IMR-90 (cell line): ENCODE data around the gene TTC7B. TPM values are rescaled to one million over a fixed set of nuclear protein-coding genes. Genes with fewer than 3 reads are reported as not detected.

ENCODE experiments used
- ATAC-seq: fragments of 200-7000 bp; cut with Tn5 transposase; 2 replicates; pipeline ENCODE4 v1.9.1; 2020; ENCODE audit warnings: low read depth, mild to moderate bottlenecking, moderate library complexity
- BruUV-seq: library from RNA; stranded (reverse); fragments of 400-500 nt; replicated peaks from 2 replicates; lab custom pipeline; 2021; lab: Mats Ljungman, UMichigan
- CTCF ChIA-PET: fragments of 300-600 bp; formaldehyde crosslinking; extraction: SDS; loops from one replicate; lab custom pipeline; 2021; ENCODE audit warnings: antibody characterized with exemption; lab: Yijun Ruan, JAX
- POLR2A ChIA-PET: fragments of 300-600 bp; sonication (Branson Sonifier 250); formaldehyde crosslinking; loops from one replicate; lab custom pipeline; 2022; ENCODE audit warnings: antibody characterized with exemption; ENCODE audit not compliant: unreplicated experiment; lab: Charles Lee
- DNase-seq: peaks from one replicate; pipeline ENCODE4 v3.0.0; 2013
- H2AFZ ChIP-seq: replicated peaks from 2 replicates; pipeline ENCODE3; 2013; ENCODE audit warnings: low read length, mild to moderate bottlenecking; ENCODE audit not compliant: poor library complexity
- H2AK5ac ChIP-seq: 2 replicates; pipeline ENCODE4 v1.6.1; 2013; ENCODE audit warnings: low read depth, low read length, inconsistent platforms
- H2AK9ac ChIP-seq: replicated peaks from 2 replicates; pipeline ENCODE3; 2013; ENCODE audit warnings: mild to moderate bottlenecking, low read depth, low read length, moderate library complexity; ENCODE audit not compliant: poor library complexity
- H2BK120ac ChIP-seq: 2 replicates; pipeline ENCODE4 v1.6.1; 2013; ENCODE audit warnings: low read depth, low read length, inconsistent platforms
- H2BK15ac ChIP-seq: 3 replicates; pipeline ENCODE4 v1.6.1; 2013; ENCODE audit warnings: low read depth, low read length, inconsistent platforms
- H2BK20ac ChIP-seq: 2 replicates; pipeline ENCODE4 v1.6.1; 2013; ENCODE audit warnings: low read depth, mild to moderate bottlenecking, inconsistent platforms, low read length, moderate library complexity
- H2BK5ac ChIP-seq: 2 replicates; pipeline ENCODE4 v1.6.1; 2013; ENCODE audit warnings: mild to moderate bottlenecking, low read depth, low read length, inconsistent platforms; ENCODE audit not compliant: poor library complexity, severe bottlenecking
- H3K14ac ChIP-seq: replicated peaks from 2 replicates; pipeline ENCODE4 v1.6.1; 2013; ENCODE audit warnings: low read depth, low read length, inconsistent platforms
- H3K18ac ChIP-seq: 2 replicates; pipeline ENCODE4 v1.6.1; 2013; ENCODE audit warnings: low read depth, low read length, control low read depth
- H3K23ac ChIP-seq: 2 replicates; pipeline ENCODE4 v1.6.1; 2013; ENCODE audit warnings: low read depth, low read length, inconsistent platforms
- H3K27ac ChIP-seq: 2 replicates; pipeline ENCODE4 v1.5.1; 2013; ENCODE audit warnings: mild to moderate bottlenecking, control low read depth, low read length; ENCODE audit not compliant: insufficient read depth
- H3K27me3 ChIP-seq: 2 replicates; pipeline ENCODE4 v1.6.1; 2013; ENCODE audit warnings: low read length; ENCODE audit not compliant: control insufficient read depth, insufficient read depth
- H3K36me3 ChIP-seq: 2 replicates; pipeline ENCODE4 v1.6.1; 2013; ENCODE audit warnings: low read length, mixed read lengths; ENCODE audit not compliant: control insufficient read depth, insufficient read depth
- H3K4ac ChIP-seq: 2 replicates; pipeline ENCODE4 v1.6.1; 2013; ENCODE audit warnings: low read depth, low read length, inconsistent platforms
- H3K4me1 ChIP-seq: 2 replicates; pipeline ENCODE4 v1.6.1; 2013; ENCODE audit warnings: low read length, mixed read lengths; ENCODE audit not compliant: control insufficient read depth, insufficient read depth
- H3K4me2 ChIP-seq: 2 replicates; pipeline ENCODE4 v1.6.1; 2013; ENCODE audit warnings: low read depth, mild to moderate bottlenecking, control low read depth, low read length, moderate library complexity
- H3K4me3 ChIP-seq: 2 replicates; pipeline ENCODE4 v1.5.1; 2013; ENCODE audit warnings: low read depth, mild to moderate bottlenecking, control low read depth, low read length, moderate library complexity; ENCODE audit not compliant: insufficient read depth
- H3K56ac ChIP-seq: 2 replicates; pipeline ENCODE4 v1.6.1; 2013; ENCODE audit warnings: low read length, inconsistent platforms; ENCODE audit not compliant: insufficient read depth; ENCODE audit errors: extremely low read depth
- H3K79me1 ChIP-seq, 2 experiments: 2 replicates each; pipeline ENCODE4 v1.6.1; 2013; ENCODE audit warnings: low read length in 2 of 2, inconsistent platforms in 1 of 2, low read depth in 1 of 2
- H3K9ac ChIP-seq: 2 replicates; pipeline ENCODE4 v1.6.1; 2013; ENCODE audit warnings: low read depth, low read length, control low read depth
- H3K9me1 ChIP-seq: 2 replicates; pipeline ENCODE4 v1.6.1; 2013; ENCODE audit warnings: low read length, inconsistent platforms; ENCODE audit not compliant: insufficient read depth
- H3K9me3 ChIP-seq: 2 replicates; pipeline ENCODE4 v1.6.1; 2013; ENCODE audit warnings: low read length; ENCODE audit not compliant: control insufficient read depth, insufficient read depth
- H4K20me1 ChIP-seq: 2 replicates; pipeline ENCODE4 v1.6.1; 2013; ENCODE audit warnings: low read length, inconsistent platforms; ENCODE audit not compliant: insufficient read depth
- H4K5ac ChIP-seq: 2 replicates; pipeline ENCODE4 v1.6.1; 2013; ENCODE audit warnings: mild to moderate bottlenecking, low read depth, low read length, control low read depth
- H4K8ac ChIP-seq, 2 experiments: 2 replicates each; pipeline ENCODE4 v1.6.1; 2013; ENCODE audit warnings: low read depth in 2 of 2, low read length in 2 of 2, control low read depth in 1 of 2, inconsistent platforms in 1 of 2
- H4K91ac ChIP-seq: 2 replicates; pipeline ENCODE4 v1.6.1; 2013; ENCODE audit warnings: low read depth, low read length, inconsistent platforms; ENCODE audit not compliant: insufficient read depth
- CEBPB ChIP-seq: IDR thresholded peaks from 2 replicates; pipeline ENCODE4 v1.6.1; 2012; ENCODE audit warnings: low read depth, low read length, improper control_type of control experiment
- CHD1 ChIP-seq: IDR thresholded peaks from 2 replicates; pipeline ENCODE4 v1.6.1; 2012; ENCODE audit warnings: low read depth, low read length, improper control_type of control experiment
- FOS ChIP-seq: fragments of 150-350 bp; IDR thresholded peaks from 2 replicates; pipeline ENCODE4 v1.6.1; 2016; ENCODE audit warnings: low read depth, low read length
- POLR2A ChIP-seq: IDR thresholded peaks from 2 replicates; pipeline ENCODE4 v1.6.1; 2012; ENCODE audit warnings: mild to moderate bottlenecking, low read depth, low read length
- RCOR1 ChIP-seq: IDR thresholded peaks from 2 replicates; pipeline ENCODE4 v1.6.1; 2012; ENCODE audit warnings: mild to moderate bottlenecking, low read length, improper control_type of control experiment; ENCODE audit not compliant: insufficient replicate concordance
- whole genome bisulfite sequencing, 2 experiments: methylation state at CpG; one replicate each; pipeline versions ENCODE4 v1.1.5 to v1.1.7; 2013; ENCODE audit warnings: missing lambda C conversion rate in 2 of 2; ENCODE audit not compliant: insufficient read length in 1 of 2; ENCODE audit errors: extremely low coverage in 2 of 2; 5-methylcytosine and 5-hydroxymethylcytosine counted together
- dilution Hi-C: fragments of 300-500 bp; cut with HindIII; formaldehyde crosslinking; loops from one replicate; pipeline ENCODE4 v1.14.3; 2018; ENCODE audit warnings: low sequenced_read_pairs; ENCODE audit not compliant: unreplicated experiment
- in situ Hi-C: fragments of 300-500 bp; cut with MboI; formaldehyde crosslinking; loops from 3 replicates; pipeline ENCODE4 v1.14.3; 2019; ENCODE audit warnings: low sequenced_read_pairs, inconsistent platforms, mixed read lengths
- intact Hi-C: fragments of 100-400 bp; cut with micrococcal nuclease; formaldehyde crosslinking; loops from 2 replicates; pipeline ENCODE4 v1.10.0; 2022
- polyA plus RNA-seq, 3 experiments: library from polyadenylated mRNA; depleted of rRNA; stranded (reverse); fragments of >200 nt; gene quantifications; 2 replicates each; pipeline ENCODE4 v1.2.3, GENCODE V29; 2012; ENCODE audit warnings: low replicate concordance in 1 of 3
- total RNA-seq: library from RNA; depleted of rRNA; stranded (reverse); fragments of >200 nt; gene quantifications from 2 replicates; pipeline ENCODE4 v1.2.3, GENCODE V29; 2012

The TTC7B gene
- total and polyA plus RNA-seq, 2 of the 4 experiments (the other 2 are of a cell fraction) = 18.1 to 35.3 TPM

DNA sequence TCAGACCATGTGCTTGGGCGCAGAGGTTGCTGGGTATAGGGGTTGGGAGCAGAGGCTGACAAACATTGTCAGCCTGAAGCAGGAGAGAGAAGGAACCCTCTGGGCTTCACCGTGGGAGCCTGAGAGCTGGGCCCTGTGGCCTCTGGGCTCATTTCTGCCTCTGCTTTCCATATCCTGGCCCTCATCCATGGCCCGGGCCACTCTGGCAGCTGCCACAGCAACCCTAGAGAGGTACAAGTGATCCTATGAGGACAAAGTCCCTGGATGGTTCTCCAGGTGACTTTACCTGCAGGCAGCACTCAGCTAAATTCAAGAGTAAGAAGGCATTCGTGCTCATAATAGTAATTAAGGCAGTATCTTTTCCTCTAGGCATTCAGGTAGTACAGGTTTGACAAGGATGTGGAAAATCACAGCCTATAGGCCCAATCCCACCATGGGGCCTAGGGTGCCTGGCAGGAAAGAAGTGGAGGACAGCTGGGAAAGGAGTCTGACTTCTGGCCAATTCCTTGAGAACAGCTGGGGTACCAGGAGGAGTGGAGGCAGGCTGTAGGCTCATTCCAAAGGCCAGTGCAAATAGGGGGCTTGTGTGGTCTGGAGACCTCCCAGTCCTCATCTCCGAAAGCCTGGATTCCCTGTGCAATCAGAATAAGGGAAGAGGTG is 3.6 kb upstream of the TTC7B start:
- no peak overlapping the region for H4K91ac ChIP-seq
- peaks cover 2% of the 10 kb centered on the region for H3K4me1 ChIP-seq
- H4K8ac ChIP-seq = no peak overlapping the region
- no peak for TF ChIP-seq CHD1
- no peak for TF ChIP-seq CEBPB
- TF ChIP-seq POLR2A = no peak
- TF ChIP-seq FOS = no peak
- TF ChIP-seq RCOR1 = no peak
- H3K4me3 ChIP-seq = no peak overlapping the region
- no peak overlapping the region for H3K27ac ChIP-seq
- no TSS peak for BruUV-seq
- H3K14ac ChIP-seq = no peak overlapping the region
- ATAC-seq = no peak
- intact Hi-C loops = loop anchor here (5.0 kb wide), 2 partner anchors 63 to 518 kb away; no protein-coding TSS in a partner anchor
- H3K79me1 ChIP-seq = peaks cover 7 to 8% of the 10 kb centered on the region in 2 experiments
- H3K36me3 ChIP-seq = no peaks in the 10 kb centered on the region
- no peaks in the 10 kb centered on the region for H4K20me1 ChIP-seq
- ChIA-PET CTCF (no interaction called here), POLR2A (no interaction called here)
- no peak overlapping the region for H4K5ac ChIP-seq
- no peak overlapping the region for H2AK5ac ChIP-seq
- no peak overlapping the region for H3K9ac ChIP-seq
- H3K27me3 ChIP-seq = peaks cover 16% of the 10 kb centered on the region; the same call in 1 of the 2 replicates
- no peaks in the 10 kb centered on the region for H3K9me1 ChIP-seq
- H2BK20ac ChIP-seq = no peak overlapping the region
- dilution Hi-C loops = no loop called here
- no peak for DNase-seq
- peaks cover 8% of the 10 kb centered on the region; the same call in 1 of the 2 replicates for H3K9me3 ChIP-seq
- H2BK120ac ChIP-seq = no peak overlapping the region
- no peak overlapping the region for H3K56ac ChIP-seq
- no peak overlapping the region for H2AK9ac ChIP-seq
- no peak overlapping the region for H3K4ac ChIP-seq
- H3K18ac ChIP-seq = no peak overlapping the region
- in situ Hi-C loops = no loop called here
- no peak overlapping the region for H2BK15ac ChIP-seq
- H3K4me2 ChIP-seq = no peak overlapping the region
- 70% methylated on average over 2 of the region's 5 CpGs; no CpG with 5 or more reads in 1 of the 2 experiments for WGBS, 2 experiments
- no peak overlapping the region for H2BK5ac ChIP-seq
- no peak overlapping the region for H2AFZ ChIP-seq
- H3K23ac ChIP-seq = no peak overlapping the region
